H1 (cell line): ENCODE measurements around the gene SELENOI. TPM values are rescaled to one million over a fixed set of nuclear protein-coding genes. Genes with fewer than 3 reads are reported as not detected.

Experiments
- ATF3 ChIP-seq: IDR thresholded peaks from 2 replicates; pipeline ENCODE4 v1.6.1; 2011; ENCODE audit warnings: low read depth, mild to moderate bottlenecking, low read length; ENCODE audit not compliant: insufficient read depth
- BCL11A ChIP-seq, 2 experiments: IDR thresholded peaks; one replicate each; pipeline ENCODE4 v1.6.1; 2011; ENCODE audit warnings: low read depth in 2 of 2, low read length in 2 of 2, mild to moderate bottlenecking in 2 of 2
- BRCA1 ChIP-seq: IDR thresholded peaks from 2 replicates; pipeline ENCODE4 v1.6.1; 2012; ENCODE audit warnings: low read depth, low read length, improper control_type of control experiment
- CEBPB ChIP-seq: IDR thresholded peaks from 2 replicates; pipeline ENCODE4 v1.6.1; 2012; ENCODE audit warnings: low read depth, low read length
- CHD2 ChIP-seq: IDR thresholded peaks from 2 replicates; pipeline ENCODE4 v1.6.1; 2012; ENCODE audit warnings: low read length, improper control_type of control experiment
- CREB1 ChIP-seq: IDR thresholded peaks from 2 replicates; pipeline ENCODE4 v1.6.1; 2012; ENCODE audit warnings: inconsistent platforms
- EZH2 ChIP-seq: fragments of 200-600 bp; sonication (generic); IDR thresholded peaks from 2 replicates; pipeline ENCODE4 v1.7.1; 2012; ENCODE audit warnings: low read depth, mild to moderate bottlenecking, moderate library complexity, low read length, inconsistent platforms; ENCODE audit not compliant: severe bottlenecking
- HDAC2 ChIP-seq, 2 experiments: fragments of 300-600 bp in 1 of 2; sonication (generic) in 1 of 2; IDR thresholded peaks; 2 replicates each; pipeline ENCODE4 v1.6.1; 2011 to 2012; ENCODE audit warnings: low read depth in 2 of 2, low read length in 2 of 2, mild to moderate bottlenecking in 2 of 2, moderate library complexity in 2 of 2, borderline replicate concordance in 1 of 2, inconsistent platforms in 1 of 2
- POLR2A ChIP-seq, 2 experiments: IDR thresholded peaks; 1 replicate in 1 of 2; 2 replicates in 1 of 2; pipeline ENCODE4 v1.6.1; 2011; ENCODE audit warnings: low read depth in 2 of 2, low read length in 2 of 2, mild to moderate bottlenecking in 2 of 2; ENCODE audit errors: control extremely low read depth in 1 of 2
- POLR2AphosphoS5 ChIP-seq: IDR thresholded peaks from 2 replicates; pipeline ENCODE4 v1.6.1; 2011; ENCODE audit warnings: low read depth, low read length
- RNF2 ChIP-seq: fragments of 200-900, 300-1000 bp; sonication (generic); IDR thresholded peaks from 2 replicates; pipeline ENCODE4 v1.7.1; 2016; ENCODE audit warnings: borderline replicate concordance, low read depth, mild to moderate bottlenecking, antibody characterized with exemption, low read length; ENCODE audit not compliant: poor library complexity, severe bottlenecking; ENCODE audit errors: missing control alignments
- SUZ12 ChIP-seq: fragments of 200-600 bp; sonication (generic); IDR thresholded peaks from 2 replicates; pipeline ENCODE4 v1.6.1; 2012; ENCODE audit warnings: mild to moderate bottlenecking, inconsistent platforms, low read length, moderate library complexity, mixed read lengths
- TAF7 ChIP-seq: optimal IDR thresholded peaks from 2 replicates; pipeline ENCODE3; 2011; ENCODE audit warnings: low read depth, mild to moderate bottlenecking, inconsistent platforms, low read length, moderate library complexity, borderline replicate concordance
- polyA plus RNA-seq, 7 experiments: library from polyadenylated mRNA; depleted of rRNA in 3 of 7; stranded (reverse) in 5 of 7; unstranded in 2 of 7; fragments of >200 nt in 5 of 7; fragments of 200-250 nt in 2 of 7; gene quantifications; 1 replicate in 5 of 7; 2 replicates in 1 of 7; 4 replicates in 1 of 7; pipeline versions ENCODE4 v1.2.1 to v1.2.3, GENCODE V29; 2011 to 2013; ENCODE audit warnings: missing spikeins in 2 of 7, mixed read lengths in 2 of 7
- total RNA-seq: library from RNA; stranded (reverse); fragmentation: NEBNext Ultra II Directional; extraction: Animal tissue kit (Norgen Biotek cat#: 25700); gene quantifications from 2 replicates; pipeline ENCODE4 v1.2.1, GENCODE V29; 2021

The SELENOI gene
- total and polyA plus RNA-seq, 2 of the 8 experiments (the other 6 are each of a cell fraction or from before 2014, with no cell fraction given) = 15.9 to 63.8 TPM

- TF ChIP-seq EZH2 (no peak), POLR2AphosphoS5 (peak; percentile 33; the same call in 1 of the 2 replicates), CHD2 (no peak), POLR2A (IDR thresholded peaks at IDR 0.05; ENCODE audit: control extremely low read depth in 1 of 2, low read depth in 2 of 2, low read length in 2 of 2) (no peak), CEBPB (no peak), SUZ12 (no peak), BCL11A (IDR thresholded peaks at IDR 0.05; ENCODE audit: low read depth in 2 of 2, low read length in 2 of 2) (no peak), HDAC2 (IDR thresholded peaks at IDR 0.05; ENCODE audit: borderline replicate concordance in 1 of 2, low read depth in 2 of 2, low read length in 2 of 2) (no peak), TAF7 (no peak), BRCA1 (no peak), RNF2 (no peak), CREB1 (peak; percentile 36; the same call in 1 of the 2 replicates), ATF3 (no peak)
Measured at GRCh38 chr2:26344581-26345282, 1.2 kb upstream of the SELENOI start (continued).
